NCI-H1694 treated with DMSO at 0.1 percent for 48 hours (cell line): ENCODE measurements around the gene CCDC50.
A peak's percentile ranks its signal among the peaks of the same experiment; 100 is the strongest.

Experiments used
- DNase-seq: peaks from one replicate; lab custom pipeline; 2025; lab: John Stamatoyannopoulos, UW

CCDC50 gene

GRCh38 chr3:191381303-191381702 lies 52.1 kb downstream of the CCDC50 start:
- no peak for DNase-seq

GRCh38 chr3:191382661-191383060 lies 53.5 kb downstream of the CCDC50 start:
- DNase-seq = no peak

DNA sequence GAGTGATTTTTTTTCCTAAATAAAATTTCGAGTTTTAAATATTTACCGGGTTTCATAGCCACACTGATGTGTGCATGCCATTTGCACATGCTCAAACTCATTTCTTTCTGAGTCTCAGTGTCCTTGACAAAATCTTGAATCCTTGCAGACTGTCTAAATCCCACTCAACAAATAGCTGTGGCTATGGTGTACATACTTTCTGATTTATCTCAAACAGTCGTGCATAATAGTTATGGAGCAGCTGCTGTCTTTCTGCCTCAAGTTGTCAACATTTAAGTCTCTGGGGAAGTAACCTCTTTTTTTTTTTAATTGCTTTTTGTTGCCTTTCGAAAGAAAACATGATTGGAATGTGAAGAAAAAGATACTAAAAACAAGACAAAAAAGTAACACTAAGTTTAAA lies 53.9 kb downstream of the CCDC50 start:
- DNase-seq = no peak

- DNase-seq = no peak
Observed at GRCh38 chr3:191385101-191385500, 55.9 kb downstream of the CCDC50 start.

DNA sequence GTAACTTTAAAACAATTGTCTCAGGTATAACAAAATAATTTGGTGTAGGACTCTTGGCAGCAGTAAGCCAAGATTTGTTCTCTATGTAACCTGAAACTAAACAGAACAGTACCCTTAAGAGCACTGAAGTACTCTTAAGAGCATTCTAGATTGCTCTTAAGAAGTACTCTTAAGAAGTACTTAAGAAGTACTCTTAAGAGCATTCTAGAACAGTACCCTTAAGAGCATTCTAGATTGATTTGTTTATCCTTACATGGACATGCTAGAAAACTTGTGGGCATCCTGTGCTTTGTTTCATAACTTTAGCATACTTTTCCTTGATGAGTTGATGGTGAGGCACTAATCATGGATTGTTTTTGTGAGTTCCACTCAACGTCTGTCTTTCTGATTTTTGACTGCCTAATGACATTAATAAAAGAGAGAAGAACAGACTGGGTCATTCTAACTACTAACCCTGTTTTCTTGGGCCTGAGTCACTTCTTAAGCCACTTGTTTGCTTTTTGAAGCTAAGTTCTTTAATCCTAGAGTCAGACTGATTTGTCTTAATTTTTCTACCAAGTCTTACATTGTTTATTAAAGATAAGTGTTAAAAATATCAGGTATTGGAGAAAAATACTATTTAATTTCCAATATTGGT lies 58.4 kb downstream of the CCDC50 start:
- DNase-seq = no peak

DNA sequence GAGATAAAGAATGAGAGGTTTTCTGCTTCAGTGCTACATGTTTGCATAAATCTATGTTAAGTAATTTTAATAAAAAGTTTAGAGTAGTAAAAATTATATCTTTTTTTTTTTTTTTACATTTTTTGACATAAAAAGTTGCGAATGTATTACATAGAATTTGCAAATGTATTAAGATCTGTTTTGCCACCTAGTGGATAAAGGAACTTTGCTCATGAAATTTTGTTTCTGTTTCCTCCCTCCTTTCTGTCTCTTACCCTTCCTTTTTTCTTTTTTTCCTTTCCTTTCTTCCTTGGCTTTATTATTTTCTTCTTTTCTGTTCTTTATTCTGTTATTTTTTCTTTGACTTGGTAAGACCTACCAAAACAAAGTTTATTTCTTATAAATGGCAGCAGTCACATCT lies 59.6 kb downstream of the CCDC50 start:
- no peak for DNase-seq

GRCh38 chr3:191390580-191390979 lies 61.4 kb downstream of the CCDC50 start:
- DNase-seq = no peak

DNA sequence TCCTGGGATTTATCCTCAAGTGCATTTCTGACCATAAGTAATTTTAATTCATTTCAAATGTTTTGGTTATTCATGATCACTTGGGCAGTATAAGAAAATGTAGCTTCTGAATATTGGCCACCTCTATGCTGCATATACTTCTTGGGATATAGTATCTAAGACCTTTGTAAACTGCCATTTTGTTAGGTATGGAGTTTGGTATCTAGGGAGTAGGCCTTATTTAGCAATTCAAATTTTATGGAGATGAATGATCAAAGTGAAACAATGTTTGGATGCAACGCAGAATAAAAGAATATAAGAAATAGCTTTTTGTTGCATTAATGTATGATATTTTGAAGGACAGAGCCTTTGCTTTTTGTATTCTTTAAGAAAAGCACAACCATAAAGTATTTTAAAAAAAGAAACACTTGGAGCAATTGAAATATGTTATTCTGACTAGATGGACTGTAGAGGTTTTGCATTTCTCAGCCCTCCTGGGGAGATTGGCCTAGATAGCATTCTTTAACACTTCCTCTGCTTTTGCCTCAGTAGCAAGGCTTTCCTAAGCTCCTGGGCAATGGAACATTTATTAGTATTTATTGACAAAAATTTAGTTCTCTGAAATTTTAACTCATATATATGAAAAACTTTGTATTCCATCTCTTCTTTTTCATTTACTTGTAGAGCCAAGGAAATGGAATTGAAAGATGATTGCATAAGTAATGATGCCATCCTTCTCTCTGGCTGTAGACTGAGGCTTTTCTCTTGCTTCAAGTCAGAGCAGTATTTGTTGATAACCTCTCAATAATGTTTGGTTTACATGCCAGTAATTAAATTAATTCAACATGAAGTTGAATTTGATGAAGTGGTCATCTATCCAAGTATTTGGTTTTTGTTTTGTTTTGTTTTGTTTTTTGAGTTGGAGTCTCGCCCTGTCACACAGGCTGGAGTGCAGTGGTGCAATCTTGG lies 62.9 kb downstream of the CCDC50 start:
- DNase-seq = no peak

DNA sequence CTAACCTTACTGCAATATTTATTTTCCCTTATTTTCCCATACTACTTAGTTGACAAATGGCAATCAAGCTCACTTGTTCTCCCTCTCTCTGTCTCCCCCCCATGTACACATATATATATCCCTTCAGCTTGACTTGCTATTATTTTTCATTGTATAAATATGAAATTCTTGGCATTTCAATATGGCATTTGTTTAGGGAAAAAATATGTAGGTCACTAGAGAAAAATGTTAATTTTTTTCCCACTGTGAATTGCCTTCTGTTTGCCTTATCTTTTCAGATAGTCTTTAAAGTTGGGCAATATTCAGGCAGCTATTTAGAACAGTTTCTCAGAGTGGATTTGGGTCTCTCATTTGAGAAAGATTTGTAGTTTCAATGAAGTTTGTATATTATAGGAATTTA lies 64.0 kb downstream of the CCDC50 start:
- no peak for DNase-seq

DNA sequence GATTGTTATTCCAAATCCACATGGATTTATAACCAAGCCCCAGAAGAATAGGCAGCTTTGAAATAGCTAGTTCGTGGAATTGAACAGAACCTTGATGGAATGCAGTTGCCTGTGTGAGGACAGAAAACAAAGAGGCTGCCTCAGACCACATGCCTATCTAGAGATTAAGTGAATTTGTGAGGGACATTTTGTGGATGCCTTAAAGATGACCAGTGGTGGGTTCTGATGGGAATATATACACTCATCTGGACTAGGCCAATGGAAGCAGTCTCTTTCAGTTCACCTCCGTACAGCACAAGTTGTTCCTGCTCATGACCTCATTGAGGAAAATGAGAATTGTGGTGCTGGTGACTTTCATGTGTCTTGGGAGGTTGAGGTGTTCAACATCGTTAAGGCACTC lies 68.6 kb downstream of the CCDC50 start:
- no peak for DNase-seq

GRCh38 chr3:191398607-191399006 lies 69.4 kb downstream of the CCDC50 start:
- DNase-seq = no peak

GRCh38 chr3:191399918-191400317 lies 70.7 kb downstream of the CCDC50 start:
- no peak for DNase-seq

DNA sequence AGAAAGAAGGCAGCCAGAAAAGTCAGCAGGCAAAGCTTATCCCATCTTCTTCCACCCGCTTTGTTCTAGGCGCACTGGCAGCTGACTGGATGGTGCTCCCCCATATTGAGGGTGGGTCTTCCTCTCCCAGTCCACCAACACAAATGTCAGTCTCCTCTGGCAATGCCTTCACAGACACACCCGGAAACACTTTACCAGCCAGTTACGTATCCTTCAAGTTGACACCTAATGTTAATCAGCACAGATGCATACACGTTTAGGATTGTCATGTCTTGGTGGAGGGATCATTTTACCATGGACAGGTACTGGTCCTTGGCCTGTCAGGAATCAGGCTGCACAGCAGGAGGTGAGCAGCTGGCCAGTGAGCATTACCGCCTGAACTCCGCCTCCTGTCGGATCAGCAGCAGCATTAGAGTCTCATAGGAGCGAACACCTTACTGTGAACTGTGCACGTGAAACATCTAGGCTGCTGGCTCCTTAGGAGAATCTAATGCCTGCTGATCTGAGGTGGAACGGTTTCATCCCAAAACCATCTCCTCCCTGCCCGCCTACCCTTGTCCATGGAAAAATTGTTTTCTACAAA lies 72.7 kb downstream of the CCDC50 start:
- no peak for DNase-seq

DNA sequence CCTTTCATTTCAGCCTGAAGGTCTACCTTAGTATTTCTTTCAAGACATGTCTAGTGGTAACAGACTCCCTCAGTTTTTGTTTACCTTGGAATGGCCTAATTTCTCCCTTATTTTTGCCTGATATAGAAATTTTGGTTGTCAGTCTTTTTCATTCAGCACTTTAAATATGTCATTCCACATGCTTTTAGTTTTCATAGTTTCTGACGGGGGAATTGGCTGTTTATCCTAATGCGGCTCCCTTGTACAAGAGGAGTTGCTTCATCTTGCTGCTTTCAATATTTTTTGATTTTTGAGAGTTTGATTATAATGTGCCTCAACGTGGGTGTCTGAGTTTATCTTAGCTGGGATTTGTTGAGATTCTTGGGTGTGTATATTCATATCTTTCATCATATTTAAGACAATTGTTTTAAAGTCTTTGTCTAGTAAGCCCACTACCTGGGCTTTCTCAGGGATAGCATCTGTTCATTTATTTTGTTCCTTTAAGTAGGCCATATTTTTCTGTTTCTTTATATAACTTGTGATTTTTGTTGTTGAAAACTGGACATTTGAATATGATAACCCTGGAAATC lies 80.7 kb downstream of the CCDC50 start:
- no peak for DNase-seq

DNA sequence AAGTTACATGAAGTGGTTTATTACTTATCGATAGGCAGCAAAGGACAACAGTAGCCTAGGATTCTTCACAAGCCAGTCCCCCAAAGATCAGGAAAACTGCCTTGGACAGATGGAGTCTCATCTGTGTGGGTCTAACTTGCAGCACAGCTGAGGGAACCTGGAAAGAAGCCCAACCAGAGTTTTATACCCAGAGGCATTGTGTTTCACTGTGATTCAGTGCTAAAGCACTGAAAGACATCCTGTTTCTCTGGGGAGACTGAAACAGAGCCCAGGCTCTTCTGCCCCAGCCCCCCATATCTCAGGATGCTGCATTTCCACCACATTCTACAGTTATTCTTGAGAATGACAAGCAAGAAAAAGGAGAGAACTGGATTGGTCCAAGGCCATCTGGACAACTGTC lies 83.6 kb downstream of the CCDC50 start:
- peak; percentile 27 for DNase-seq

DNA sequence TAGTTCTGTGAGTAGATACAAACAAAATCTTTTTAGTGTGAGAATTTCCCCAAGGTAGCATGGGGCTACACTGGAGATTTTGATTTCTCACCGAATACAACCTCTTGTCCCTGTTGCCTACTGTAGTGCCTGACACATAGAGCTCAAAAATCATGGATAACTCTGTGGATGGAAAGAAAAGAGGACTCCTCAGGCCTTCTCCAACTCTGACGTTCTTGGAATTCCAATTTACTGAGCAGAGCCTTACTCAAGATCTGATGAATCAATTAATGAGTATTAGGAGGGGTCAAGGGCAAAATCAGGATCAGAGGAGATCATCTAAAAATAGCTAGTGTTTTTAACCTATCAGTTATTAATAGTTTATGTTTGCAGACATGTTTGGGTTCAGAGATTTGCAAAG lies 85.1 kb downstream of the CCDC50 start:
- no peak for DNase-seq

DNA sequence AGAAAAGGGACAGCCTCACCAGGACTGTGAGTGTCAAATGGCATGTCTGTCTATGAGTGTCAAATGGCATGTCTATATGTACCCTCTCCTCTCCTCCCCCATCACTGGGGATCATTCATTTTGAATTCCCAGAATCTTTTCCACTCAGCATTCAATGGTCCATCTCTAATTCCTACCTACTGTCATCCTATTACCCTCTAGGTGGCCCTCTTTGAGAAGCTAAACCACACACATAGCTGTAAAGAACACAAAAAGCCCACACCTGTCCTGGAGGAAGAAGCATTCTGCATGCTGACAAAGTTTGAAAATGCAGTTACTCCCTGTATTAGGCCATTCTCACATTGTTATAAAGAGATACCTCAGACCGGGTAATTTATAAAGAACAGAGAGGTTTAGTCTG lies 85.5 kb downstream of the CCDC50 start:
- DNase-seq = no peak

DNA sequence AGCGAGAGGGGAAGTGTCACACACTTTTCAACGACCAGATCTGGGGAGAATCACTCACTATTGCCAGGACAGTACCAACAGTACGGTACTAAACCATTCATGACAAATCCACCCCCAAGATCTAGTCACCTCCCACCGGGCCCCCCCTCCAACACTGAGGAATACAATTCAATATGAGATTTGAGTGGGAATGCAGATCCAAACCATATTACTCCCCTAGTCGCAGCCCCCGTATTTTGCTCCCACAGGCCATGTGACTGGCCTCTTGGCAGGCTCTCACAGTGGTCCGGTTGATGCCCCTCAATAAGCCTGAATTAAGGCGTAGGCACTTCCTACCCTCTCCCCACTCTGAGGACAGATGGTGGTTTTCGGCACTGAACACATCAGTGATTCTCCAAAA lies 86.4 kb downstream of the CCDC50 start:
- no peak for DNase-seq

DNA sequence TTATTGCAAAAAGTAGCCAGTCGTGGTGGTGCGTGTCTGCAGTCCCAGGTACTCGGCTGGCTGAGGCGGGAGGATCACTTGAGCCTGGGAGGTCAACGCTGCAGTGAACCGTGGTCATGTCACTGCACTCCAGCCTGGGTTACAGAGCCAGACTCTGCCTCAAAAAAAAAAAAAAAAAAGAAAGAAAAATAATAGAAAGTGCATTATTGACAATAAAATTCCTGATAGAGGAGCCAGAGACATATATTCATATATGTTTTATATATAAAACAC lies 88.2 kb downstream of the CCDC50 start:
- DNase-seq = no peak

DNA sequence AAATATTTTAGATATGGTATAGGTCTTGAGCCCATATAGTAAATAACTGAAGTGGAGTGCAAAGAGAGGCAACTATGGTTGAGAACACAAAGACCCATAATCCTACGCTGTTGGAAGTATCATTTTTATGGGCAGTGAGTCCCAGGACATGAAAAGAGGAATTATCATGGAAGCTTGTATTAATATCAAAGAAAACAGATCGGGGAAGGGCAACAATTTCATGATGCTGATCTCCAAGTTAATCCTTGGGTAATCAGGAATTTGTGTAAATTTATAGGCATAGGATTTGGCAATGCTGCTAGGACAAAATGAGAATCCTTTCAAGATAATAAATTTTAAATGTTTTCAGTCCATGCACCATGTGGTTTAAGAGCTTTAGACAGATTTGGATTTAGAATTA lies 91.6 kb downstream of the CCDC50 start:
- DNase-seq = no peak

- DNase-seq = no peak
Observed at GRCh38 chr3:191424881-191425280, 95.7 kb downstream of the CCDC50 start.

- no peak for DNase-seq
Observed at GRCh38 chr3:191425322-191425734, 96.1 kb downstream of the CCDC50 start.

- DNase-seq = no peak
Observed at GRCh38 chr3:191426311-191426710, 97.1 kb downstream of the CCDC50 start.
